ENCODE results near the gene KIRREL3. TPM values are rescaled to one million over a fixed set of nuclear protein-coding genes. Genes with fewer than 3 reads are reported as not detected.

Gene KIRREL3
- total RNA-seq, 1 experiment from 2014 or later = 0.44 TPM

GRCh38 chr11:126452241-126453101, 548.1 kb downstream of the KIRREL3 start:
- Histone ChIP-seq H3K79me2 (ENCODE audit: low read length) (no peaks in the 10 kb centered on the region), H3K4me2 (ENCODE audit: low read length) (no peak overlapping the region), H3K36me3 (ENCODE audit: low read depth, low read length) (no peaks in the 10 kb centered on the region), H3F3A (ENCODE audit: low read length, unreplicated experiment) (no peaks in the 10 kb centered on the region), H3K4me1 (ENCODE audit: insufficient read depth, low read length) (no peaks in the 10 kb centered on the region), H3K27ac (ENCODE audit: low read length) (no peak overlapping the region), H3K4me3 (ENCODE audit: low read length) (no peak overlapping the region), H3K9me2 (replicated peaks; ENCODE audit: low read length) (no peaks in the 10 kb centered on the region), H3K9ac (ENCODE audit: low read length) (no peak overlapping the region), H4K20me1 (ENCODE audit: low read length) (no peaks in the 10 kb centered on the region), H3K9me3 (ENCODE audit: low read length) (no peaks in the 10 kb centered on the region), H3K27me3 (ENCODE audit: low read length) (no peaks in the 10 kb centered on the region), H2AFZ (ENCODE audit: low read length) (no peak overlapping the region)
- intact Hi-C loops (cut with micrococcal nuclease) = no loop called here
- no TSS peak for BruUV-seq (replicated peaks)
- ChIA-PET CTCF (no interaction called here), POLR2A (ENCODE audit: unreplicated experiment) (no interaction called here)
- ATAC-seq (no peak), DNase-seq (no peak)
- TF ChIP-seq EZH2phosphoT487 (IDR thresholded peaks at IDR 0.05; ENCODE audit: borderline replicate concordance, low read length) (no peak), CTCF (conservative IDR thresholded peaks at IDR 0.05; ENCODE audit: low read depth, low read length) (no peak), EZH2 (IDR thresholded peaks at IDR 0.05; ENCODE audit: low read length, unreplicated experiment) (no peak)

GRCh38 chr11:126451211-126451802, 549.3 kb downstream of the KIRREL3 start:
- Histone ChIP-seq H3K9ac (ENCODE audit: low read length) (no peak overlapping the region), H3F3A (ENCODE audit: low read length, unreplicated experiment) (no peaks in the 10 kb centered on the region), H4K20me1 (ENCODE audit: low read length) (no peaks in the 10 kb centered on the region), H3K4me1 (ENCODE audit: insufficient read depth, low read length) (no peaks in the 10 kb centered on the region), H2AFZ (ENCODE audit: low read length) (no peak overlapping the region), H3K79me2 (ENCODE audit: low read length) (no peaks in the 10 kb centered on the region), H3K4me2 (ENCODE audit: low read length) (no peak overlapping the region), H3K27ac (ENCODE audit: low read length) (no peak overlapping the region), H3K9me3 (ENCODE audit: low read length) (no peaks in the 10 kb centered on the region), H3K4me3 (ENCODE audit: low read length) (no peak overlapping the region), H3K27me3 (ENCODE audit: low read length) (no peaks in the 10 kb centered on the region), H3K36me3 (ENCODE audit: low read depth, low read length) (no peaks in the 10 kb centered on the region), H3K9me2 (replicated peaks; ENCODE audit: low read length) (no peaks in the 10 kb centered on the region)
- ChIA-PET POLR2A (ENCODE audit: unreplicated experiment) (no interaction called here), CTCF (no interaction called here)
- BruUV-seq (replicated peaks) = no TSS peak
- intact Hi-C loops (cut with micrococcal nuclease) = no loop called here
- DNase-seq (no peak), ATAC-seq (no peak)
- TF ChIP-seq CTCF (conservative IDR thresholded peaks at IDR 0.05; ENCODE audit: low read depth, low read length) (no peak), EZH2phosphoT487 (IDR thresholded peaks at IDR 0.05; ENCODE audit: borderline replicate concordance, low read length) (no peak), EZH2 (IDR thresholded peaks at IDR 0.05; ENCODE audit: low read length, unreplicated experiment) (no peak)

- Histone ChIP-seq H3K4me1 (ENCODE audit: insufficient read depth, low read length) (no peaks in the 10 kb centered on the region), H3K27ac (ENCODE audit: low read length) (no peak overlapping the region), H2AFZ (ENCODE audit: low read length) (no peak overlapping the region), H3K4me2 (ENCODE audit: low read length) (no peak overlapping the region), H4K20me1 (ENCODE audit: low read length) (no peaks in the 10 kb centered on the region), H3F3A (ENCODE audit: low read length, unreplicated experiment) (no peaks in the 10 kb centered on the region), H3K9ac (ENCODE audit: low read length) (no peak overlapping the region), H3K79me2 (ENCODE audit: low read length) (no peaks in the 10 kb centered on the region), H3K9me2 (replicated peaks; ENCODE audit: low read length) (no peaks in the 10 kb centered on the region), H3K36me3 (ENCODE audit: low read depth, low read length) (no peaks in the 10 kb centered on the region), H3K27me3 (ENCODE audit: low read length) (no peaks in the 10 kb centered on the region), H3K9me3 (ENCODE audit: low read length) (no peaks in the 10 kb centered on the region), H3K4me3 (ENCODE audit: low read length) (no peak overlapping the region)
- ATAC-seq (no peak), DNase-seq (no peak)
- intact Hi-C loops (cut with micrococcal nuclease) = no loop called here
- CTCF ChIA-PET = no interaction called here
- POLR2A ChIA-PET (ENCODE audit: unreplicated experiment) = no interaction called here
- no TSS peak for BruUV-seq (replicated peaks)
- TF ChIP-seq CTCF (conservative IDR thresholded peaks at IDR 0.05; ENCODE audit: low read depth, low read length) (no peak), EZH2phosphoT487 (IDR thresholded peaks at IDR 0.05; ENCODE audit: borderline replicate concordance, low read length) (no peak), EZH2 (IDR thresholded peaks at IDR 0.05; ENCODE audit: low read length, unreplicated experiment) (no peak)
Observed at GRCh38 chr11:126450806-126451205, 549.8 kb downstream of the KIRREL3 start.

Data from PC-3 (cell line).